H1 (cell line): ENCODE measurements around the gene KDM2A. TPM values are rescaled to one million over a fixed set of nuclear protein-coding genes. Genes with fewer than 3 reads are reported as not detected.

Experiments used
- GABPA ChIP-seq: IDR thresholded peaks from 2 replicates; pipeline ENCODE4 v1.6.1; 2011; ENCODE audit warnings: mild to moderate bottlenecking, low read length, moderate library complexity, borderline replicate concordance; ENCODE audit not compliant: insufficient read depth
- KDM4A ChIP-seq: IDR thresholded peaks from one replicate; pipeline ENCODE4 v1.7.1; 2012; ENCODE audit warnings: low read depth, mild to moderate bottlenecking, moderate library complexity, low read length, inconsistent platforms; ENCODE audit not compliant: severe bottlenecking
- MAFK ChIP-seq: IDR thresholded peaks from 2 replicates; pipeline ENCODE4 v1.6.1; 2012; ENCODE audit warnings: low read depth, mild to moderate bottlenecking, improper control_type of control experiment, low read length
- NANOG ChIP-seq: IDR thresholded peaks from 2 replicates; pipeline ENCODE4 v1.6.1; 2011; ENCODE audit warnings: low read length, low read depth, mild to moderate bottlenecking, inconsistent platforms; ENCODE audit not compliant: insufficient read depth, poor library complexity, severe bottlenecking
- polyA plus RNA-seq, 7 experiments: library from polyadenylated mRNA; depleted of rRNA in 3 of 7; stranded (reverse) in 5 of 7; unstranded in 2 of 7; fragments of >200 nt in 5 of 7; fragments of 200-250 nt in 2 of 7; gene quantifications; 1 replicate in 5 of 7; 2 replicates in 1 of 7; 4 replicates in 1 of 7; pipeline versions ENCODE4 v1.2.1 to v1.2.3, GENCODE V29; 2011 to 2013; ENCODE audit warnings: missing spikeins in 2 of 7, mixed read lengths in 2 of 7
- total RNA-seq: library from RNA; stranded (reverse); fragmentation: NEBNext Ultra II Directional; extraction: Animal tissue kit (Norgen Biotek cat#: 25700); gene quantifications from 2 replicates; pipeline ENCODE4 v1.2.1, GENCODE V29; 2021

The KDM2A gene
- total and polyA plus RNA-seq, 2 of the 8 experiments (the other 6 are each of a cell fraction or from before 2014, with no cell fraction given) = 55.4 to 66.2 TPM

DNA sequence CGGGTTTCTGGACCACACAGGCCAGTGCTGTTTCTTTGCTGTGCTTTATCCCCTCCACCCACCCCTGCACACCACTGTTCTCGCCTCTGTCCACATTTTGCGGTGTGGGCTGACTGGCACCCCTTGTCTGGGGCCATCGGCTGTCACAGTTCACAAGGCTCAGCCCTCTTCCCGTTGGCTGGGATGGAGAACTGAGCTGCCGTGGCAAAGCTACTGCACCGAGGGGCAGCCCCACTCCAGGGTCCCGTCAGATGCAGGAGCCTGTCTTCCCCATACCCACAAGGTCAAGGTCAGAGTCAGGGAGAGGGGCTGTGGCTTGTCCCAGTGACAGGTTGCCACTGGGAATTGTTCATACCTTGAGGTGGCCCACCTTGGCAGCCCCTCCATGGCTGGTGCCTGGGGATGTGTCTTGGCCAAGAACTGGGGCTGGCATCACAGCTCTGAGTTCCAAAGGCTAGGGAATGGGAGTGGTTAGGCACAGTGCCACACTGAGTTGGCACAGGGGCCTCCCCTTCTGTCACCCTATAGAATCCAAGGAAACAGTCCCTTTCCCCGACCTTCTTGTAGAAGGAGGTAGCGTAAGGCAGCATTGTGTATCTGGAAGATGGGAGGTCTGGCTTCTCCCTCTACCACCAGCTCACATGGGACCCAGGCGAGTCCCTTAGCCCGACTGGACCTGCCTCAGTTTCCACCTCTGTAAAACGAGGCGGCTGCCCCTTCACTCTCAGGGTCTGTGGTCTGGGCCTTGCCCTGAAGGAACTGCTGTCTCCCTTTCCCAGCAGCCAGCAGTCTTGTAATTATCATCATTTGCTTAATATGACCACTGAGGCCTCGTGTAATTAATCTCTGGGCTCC lies 150.6 kb downstream of the KDM2A start (continued):
- no peak for TF ChIP-seq NANOG
- TF ChIP-seq KDM4A = no peak
- no peak for TF ChIP-seq GABPA
- no peak for TF ChIP-seq MAFK
- TF ChIP-seq, all 59 proteins: peak for 0
